Esophagus mucosa (tissue), 1 donor: ENCODE results near the gene NINJ2. TPM values are rescaled to one million over a fixed set of nuclear protein-coding genes. Genes with fewer than 3 reads are reported as not detected.
"Not testable (repeated sequence)": the region's sequence is repeated elsewhere in the genome, so short reads cannot be mapped to it uniquely, and the experiment has no call there.

Source experiments
- ATAC-seq: fragments of 200-7000 bp; cut with Tn5 transposase; one replicate; pipeline ENCODE4 v1.9.1; 2020
- total RNA-seq: library from RNA; stranded (reverse); gene quantifications from one replicate; pipeline ENCODE4 v1.2.4, GENCODE V29; 2023
- donor health status: DM: yes; HTN: yes; CAD: no.

The NINJ2 gene
- total RNA-seq, 1 donor from 2014 or later, result 2.9 TPM

DNA sequence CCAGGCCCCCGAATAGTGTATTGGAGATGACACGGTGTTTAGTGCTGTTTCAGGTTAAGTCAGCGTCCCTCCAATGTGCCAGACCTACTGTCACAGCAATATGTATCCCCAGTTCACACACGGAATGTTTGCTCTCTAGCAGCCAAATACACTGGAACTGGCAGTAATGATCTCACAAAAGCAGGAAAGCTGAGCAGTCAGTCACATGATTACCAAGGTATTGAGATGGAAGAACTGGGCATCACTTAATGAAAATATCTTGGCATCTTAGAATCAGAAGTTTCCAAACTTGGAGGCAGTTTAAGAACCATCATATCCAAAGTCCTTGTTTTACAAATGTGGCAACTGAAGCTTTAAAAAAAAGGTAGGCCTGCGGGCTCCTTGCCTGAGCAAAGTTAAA is 23.3 kb downstream of the NINJ2 start:
- no peak for ATAC-seq

- no peak for ATAC-seq
Measured at GRCh38 chr12:639566-639965, 23.7 kb downstream of the NINJ2 start.

DNA sequence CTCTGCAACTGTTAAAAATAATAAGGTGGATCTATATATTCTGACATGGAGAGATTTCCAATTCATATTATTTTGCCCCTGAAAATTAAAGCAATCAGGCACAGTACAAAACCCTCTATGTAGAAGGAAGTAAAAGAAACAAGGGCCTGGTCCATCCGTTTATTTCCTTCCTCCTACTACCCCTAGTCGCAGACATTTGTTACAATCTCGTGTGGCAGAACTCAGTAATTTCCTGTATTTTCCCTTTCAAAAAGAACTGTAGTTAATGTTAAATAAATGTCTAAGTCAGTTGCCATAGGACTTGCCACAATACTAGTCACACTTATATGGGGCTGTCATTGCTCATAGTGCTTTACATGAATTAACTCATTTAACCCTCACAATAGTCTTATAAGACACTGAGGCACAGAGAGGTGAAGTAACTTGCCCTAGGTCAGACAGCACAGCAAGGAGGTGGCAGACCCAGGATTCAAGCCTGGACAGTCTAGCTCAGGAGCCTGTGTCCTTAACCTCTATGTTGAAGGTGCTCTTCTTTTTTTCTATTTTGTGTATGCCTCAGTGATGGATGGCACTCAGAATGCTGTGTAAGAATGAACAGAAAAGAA is 24.2 kb downstream of the NINJ2 start:
- no peak for ATAC-seq

- no peak for ATAC-seq
Measured at GRCh38 chr12:636632-637031, 26.6 kb downstream of the NINJ2 start.

DNA sequence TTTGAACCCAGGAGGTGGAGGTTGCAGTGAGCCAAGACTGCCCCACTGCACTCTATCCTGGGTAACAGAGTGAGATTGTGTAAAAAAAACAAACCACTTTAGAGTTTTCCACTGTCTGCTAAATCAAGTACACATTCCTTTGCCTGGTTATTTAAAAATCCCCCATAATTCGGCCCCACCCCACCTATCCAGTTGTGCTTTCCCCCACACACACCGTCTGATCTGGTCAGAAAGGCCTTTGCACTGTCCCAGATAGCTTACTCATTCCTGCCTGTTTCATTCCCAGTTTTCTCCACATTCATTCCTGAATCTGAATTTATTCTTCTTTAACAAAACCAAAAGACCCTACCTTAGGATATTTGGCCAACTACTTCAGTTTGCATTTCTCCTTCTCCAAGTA is 29.5 kb downstream of the NINJ2 start:
- no peak for ATAC-seq

GRCh38 chr12:632102-632696 is 31.0 kb downstream of the NINJ2 start:
- ATAC-seq, result peak; percentile 73

DNA sequence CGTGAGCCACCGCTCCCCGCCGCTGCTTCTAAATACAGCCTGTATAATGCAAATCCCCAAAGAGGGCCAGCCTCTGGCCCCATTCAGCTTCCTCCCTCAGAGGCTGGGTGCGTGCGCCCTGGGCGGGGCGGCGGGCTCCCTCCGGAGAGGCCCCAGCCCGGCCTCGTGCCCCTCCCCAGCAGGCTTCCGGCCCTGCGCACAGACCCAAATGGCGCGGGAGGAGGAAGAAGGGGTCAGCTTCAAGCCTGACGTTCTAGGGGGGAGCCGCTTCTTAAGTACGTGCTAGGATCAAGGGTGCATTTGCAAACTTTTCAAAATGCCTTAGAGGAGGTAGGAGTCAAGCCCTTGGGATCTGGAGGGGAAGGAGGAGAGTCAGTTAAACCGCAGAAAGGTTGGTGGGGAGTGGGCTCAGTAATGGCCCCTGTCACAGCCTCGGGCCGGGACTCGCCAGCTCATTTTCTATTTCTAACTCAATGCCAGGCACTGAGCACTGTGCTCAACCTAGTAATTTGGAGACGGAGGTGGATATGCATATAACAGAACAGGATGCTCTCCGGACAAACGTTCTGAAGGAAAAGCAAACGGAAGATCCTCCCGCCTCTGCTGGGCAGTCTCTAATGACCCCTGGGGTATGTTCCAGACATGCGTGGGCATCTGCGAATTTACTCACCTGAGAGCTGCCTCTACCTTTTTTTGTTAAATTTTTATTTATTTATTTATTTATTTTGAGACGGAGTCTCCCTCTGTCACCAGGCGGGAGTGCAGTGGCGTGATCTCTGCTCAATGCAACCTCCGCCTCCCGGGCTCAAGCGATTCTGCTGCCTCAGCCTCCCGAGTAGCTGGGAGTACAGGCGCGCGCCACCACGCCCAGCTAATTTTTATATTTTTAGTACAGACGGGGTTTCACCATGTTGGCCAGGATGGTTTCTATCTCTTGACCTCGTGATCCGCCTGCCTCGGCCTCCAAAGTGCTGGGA is 32.3 kb downstream of the NINJ2 start:
- ATAC-seq, result peak; percentile 77

- ATAC-seq, result not testable (repeated sequence)
Measured at GRCh38 chr12:628742-629078, 34.5 kb downstream of the NINJ2 start.

DNA sequence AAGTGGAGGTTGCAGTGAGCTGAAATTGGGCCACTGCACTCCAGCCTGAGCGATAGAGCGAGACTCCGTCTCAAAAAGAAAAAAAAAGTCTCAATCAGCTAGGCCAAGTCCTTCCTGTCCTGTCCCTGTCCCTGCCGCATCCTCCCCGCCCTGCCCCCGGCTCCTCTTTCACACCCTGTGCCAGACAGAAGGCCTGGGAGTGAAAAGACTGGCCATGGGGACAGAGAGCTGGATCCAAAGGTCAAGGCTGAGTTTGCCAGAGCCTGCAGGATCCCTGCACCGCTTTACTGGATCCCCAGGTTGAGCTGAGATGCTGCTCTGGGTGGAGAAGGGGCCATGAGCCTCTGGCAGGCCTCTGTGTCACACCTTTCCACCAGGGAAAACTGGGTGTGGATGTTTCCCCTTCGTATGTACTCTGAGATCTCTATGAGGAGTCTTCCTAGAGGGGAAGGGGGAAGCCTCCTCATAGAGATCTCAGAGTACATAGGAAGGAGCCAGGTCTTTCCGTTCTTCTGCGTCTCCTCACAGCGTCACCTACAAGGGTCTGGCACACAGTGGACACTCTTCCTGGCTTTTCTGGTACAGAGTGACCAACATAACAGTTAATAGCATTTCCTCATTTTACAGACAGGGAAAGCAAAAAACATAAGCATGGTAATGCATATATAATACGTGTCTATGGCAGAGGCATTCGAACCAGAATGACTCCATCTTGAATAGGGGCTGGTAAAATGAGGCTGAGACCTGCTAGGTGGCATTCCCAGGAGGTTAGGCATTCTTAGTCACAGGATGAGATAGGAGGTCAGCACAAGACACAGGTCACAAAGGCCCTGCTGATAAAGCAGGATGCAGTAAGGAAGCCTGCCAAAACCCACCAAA is 35.1 kb downstream of the NINJ2 start:
- ATAC-seq, result no peak

GRCh38 chr12:627285-627684 is 36.0 kb downstream of the NINJ2 start:
- ATAC-seq, result no peak

GRCh38 chr12:625998-626397 is 37.2 kb downstream of the NINJ2 start:
- ATAC-seq, result no peak

DNA sequence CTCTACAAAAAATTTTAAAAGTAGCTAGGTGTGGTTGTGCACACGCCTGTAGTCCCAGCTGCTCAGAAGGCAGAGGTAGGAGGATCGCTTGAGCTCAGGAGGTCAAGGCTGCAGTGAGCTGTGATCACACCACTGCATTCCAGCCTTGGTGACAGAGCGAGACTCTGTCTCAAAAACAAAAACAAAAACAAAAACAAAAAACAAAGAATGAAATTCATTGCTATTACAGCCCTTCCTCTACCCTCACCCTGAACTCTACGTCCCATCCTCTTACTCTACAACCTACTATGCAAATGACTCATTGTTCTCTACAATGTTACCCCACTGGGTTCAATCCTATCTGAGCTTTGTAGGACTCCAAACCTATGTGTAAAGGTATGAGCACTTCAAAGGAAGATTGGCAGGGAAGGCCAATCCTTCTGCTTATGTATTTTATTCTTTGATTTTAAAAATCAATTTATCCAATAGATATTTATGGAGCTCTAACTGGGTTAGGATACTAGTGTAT is 39.3 kb downstream of the NINJ2 start:
- peak; percentile 56 for ATAC-seq

DNA sequence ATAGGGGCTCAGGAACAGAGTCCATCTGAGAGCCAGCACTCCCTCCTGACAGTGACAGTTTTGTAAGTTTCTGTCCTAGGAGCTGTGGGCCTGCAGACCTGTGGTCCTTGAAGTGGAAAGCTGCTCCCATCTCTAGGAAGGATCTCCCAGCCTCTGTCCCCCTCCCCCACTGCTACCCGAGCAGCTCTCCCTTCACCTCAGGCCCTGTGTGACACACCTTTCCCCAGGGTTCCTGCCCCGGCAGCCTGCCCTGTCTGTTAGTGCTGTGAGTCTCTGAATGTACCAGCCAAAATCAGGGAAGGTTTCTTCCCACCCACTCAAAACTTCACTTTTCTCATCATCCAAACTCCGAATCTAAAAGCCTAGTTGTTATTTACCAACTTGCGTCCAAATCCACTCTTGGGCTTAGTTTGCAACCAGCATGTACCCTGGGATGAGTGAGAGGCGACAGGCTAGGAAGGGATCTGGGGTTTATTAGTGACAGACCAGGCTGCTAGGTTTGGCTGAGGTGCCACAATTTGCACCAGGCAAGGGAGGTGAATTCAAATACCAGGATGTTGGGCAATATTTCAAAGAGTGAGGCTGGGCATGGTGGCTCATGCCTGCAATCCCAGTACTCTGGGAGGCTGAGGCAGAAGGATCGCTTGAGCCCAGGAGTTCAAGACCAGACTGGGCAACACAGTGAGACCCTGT is 39.9 kb downstream of the NINJ2 start:
- peak; percentile 53 for ATAC-seq

DNA sequence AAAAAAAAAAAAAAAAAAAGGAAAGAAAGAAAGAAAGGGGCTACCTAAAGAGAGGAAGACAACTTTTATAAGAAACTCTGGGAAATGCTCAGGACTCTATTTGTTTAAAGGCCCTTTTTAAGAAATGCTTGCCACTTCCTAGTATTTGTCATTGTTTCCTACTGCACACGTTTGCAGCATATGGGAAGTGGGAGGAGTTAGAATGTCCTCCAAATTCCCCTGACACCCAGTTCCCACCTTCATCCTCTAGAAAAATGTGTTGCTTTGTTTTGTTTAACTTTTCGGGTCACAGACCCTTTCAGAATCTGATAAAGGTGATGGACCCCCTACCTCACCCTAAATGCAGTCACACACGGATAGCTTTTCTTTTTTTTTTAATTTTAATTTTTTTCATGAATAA is 40.8 kb downstream of the NINJ2 start:
- peak; percentile 61 for ATAC-seq

GRCh38 chr12:619346-619745 is 43.9 kb downstream of the NINJ2 start:
- no peak for ATAC-seq

- no peak for ATAC-seq
Measured at GRCh38 chr12:618605-619004, 44.6 kb downstream of the NINJ2 start.

- ATAC-seq, result no peak
Measured at GRCh38 chr12:617304-617915, 45.8 kb downstream of the NINJ2 start.

DNA sequence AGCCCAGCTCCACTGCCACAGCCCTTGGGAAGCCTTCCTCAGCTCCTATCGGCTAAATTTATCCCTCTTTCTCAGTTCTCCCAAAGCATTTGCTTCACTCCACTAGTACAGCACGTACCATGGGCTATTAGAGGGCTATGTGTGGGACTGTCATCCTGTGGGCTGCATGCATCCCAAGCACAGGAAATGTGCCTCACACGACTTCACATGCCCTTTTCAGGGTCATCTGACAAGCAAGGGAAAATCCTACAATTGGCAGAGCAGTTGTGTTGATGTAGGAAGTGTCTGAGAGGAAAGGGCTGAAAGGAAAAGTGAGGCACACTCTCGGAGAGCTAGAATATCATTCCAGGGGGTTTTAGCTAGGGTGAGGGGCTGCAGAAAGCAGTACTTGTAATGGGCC is 47.6 kb downstream of the NINJ2 start:
- no peak for ATAC-seq

- peak; percentile 87 for ATAC-seq
Measured at GRCh38 chr12:614411-614970, 48.8 kb downstream of the NINJ2 start.

DNA sequence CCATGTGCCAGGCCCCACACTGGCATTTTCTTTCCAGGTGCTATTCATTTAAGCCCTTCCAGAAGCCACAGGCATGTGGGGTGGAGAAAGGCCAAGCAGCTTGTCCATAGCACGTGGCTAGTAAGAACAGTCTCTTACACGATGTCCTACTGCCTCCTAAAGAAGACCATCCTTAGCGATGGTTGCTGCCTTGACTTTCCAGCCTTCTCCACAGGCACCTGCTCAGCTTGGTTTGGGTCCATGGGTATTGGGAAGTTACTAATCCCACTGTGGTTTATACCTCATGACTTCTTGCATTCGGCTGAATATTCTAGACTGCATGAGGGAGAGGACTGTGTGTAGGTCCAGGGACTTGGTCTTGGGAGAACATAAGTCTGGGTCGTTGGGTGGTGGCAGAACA is 49.2 kb downstream of the NINJ2 start:
- no peak for ATAC-seq

GRCh38 chr12:612886-613285 is 50.4 kb downstream of the NINJ2 start:
- no peak for ATAC-seq
